NCI-H446 treated with DMSO at 0.1 percent for 48 hours (cell line): ENCODE data around the gene ZFP42.
"Not testable (repeated sequence)": the region's sequence is repeated elsewhere in the genome, so short reads cannot be mapped to it uniquely, and the experiment has no call there.

Source experiments
- DNase-seq: peaks from one replicate; lab custom pipeline; 2025; lab: John Stamatoyannopoulos, UW

Gene ZFP42

DNA sequence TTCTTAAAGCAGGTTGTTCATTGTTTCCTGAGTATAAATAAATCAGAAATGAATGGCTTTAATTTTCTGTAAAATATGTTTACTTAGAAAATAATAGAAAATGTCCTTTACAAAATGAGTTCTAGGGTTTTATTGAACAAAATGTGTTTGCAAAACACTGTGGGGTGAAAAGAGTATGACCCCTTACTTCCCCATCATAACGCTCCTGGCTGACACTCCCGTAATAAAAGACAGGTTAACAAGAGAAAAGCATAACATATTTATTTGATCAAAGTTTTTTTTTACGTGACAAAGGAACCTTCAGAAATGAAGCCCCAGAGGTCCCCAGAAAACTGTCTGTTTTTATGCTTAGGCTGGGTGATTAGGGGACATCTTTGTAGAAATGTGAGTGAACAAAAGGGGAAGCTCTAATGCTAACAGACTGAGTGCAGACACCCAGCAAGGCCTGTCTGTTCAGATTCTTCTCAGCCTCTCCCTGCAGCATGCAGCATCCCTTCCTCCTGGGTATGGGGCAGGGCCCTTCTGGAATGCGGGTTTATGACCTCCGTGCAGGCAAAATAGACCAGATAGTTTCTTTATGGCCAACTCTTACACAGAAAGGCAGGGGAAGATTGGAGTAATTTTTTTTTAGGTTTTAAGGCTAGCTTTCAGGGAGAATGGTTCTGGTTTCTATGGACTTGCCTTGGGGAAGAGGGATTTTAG is 26.1 kb downstream of the ZFP42 start:
- no peak for DNase-seq

DNA sequence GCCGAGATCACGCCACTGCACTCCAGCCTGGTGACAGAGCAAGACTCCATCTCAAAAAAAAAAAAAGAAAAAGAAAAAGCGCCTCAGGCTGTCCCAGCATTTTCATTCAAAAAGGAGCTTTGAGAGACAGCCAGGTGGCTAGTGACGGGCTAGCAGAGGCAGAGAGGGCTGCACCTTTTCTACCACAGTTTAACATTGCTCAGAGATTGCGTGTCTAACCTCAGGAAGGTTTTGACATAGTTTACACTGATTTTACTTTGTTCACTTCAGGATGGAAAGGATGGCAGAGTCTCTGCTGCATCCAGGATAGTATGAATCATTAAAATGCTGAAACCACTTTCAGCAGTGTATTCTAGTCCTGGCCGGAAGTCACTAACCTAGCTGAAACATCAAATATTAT is 28.1 kb downstream of the ZFP42 start:
- DNase-seq: no peak

DNA sequence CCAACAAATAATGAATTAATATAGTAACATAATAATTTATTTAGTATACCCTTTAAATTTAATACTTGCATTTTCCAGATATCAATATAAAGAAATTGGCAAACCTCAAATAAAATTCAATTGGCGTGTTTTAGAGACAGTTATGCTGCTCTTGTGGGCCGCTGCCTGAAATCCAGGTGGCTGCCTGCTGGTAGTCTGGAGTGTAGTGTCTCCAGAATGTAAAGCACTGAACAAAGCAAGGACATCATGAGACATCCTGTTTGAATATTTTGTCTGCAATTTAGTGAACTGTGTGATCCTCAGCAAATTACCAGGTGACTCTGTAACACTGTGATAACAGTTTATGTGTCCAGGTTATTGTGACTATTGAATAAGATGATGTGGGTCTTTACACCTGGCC is 29.9 kb downstream of the ZFP42 start:
- DNase-seq: no peak

DNA sequence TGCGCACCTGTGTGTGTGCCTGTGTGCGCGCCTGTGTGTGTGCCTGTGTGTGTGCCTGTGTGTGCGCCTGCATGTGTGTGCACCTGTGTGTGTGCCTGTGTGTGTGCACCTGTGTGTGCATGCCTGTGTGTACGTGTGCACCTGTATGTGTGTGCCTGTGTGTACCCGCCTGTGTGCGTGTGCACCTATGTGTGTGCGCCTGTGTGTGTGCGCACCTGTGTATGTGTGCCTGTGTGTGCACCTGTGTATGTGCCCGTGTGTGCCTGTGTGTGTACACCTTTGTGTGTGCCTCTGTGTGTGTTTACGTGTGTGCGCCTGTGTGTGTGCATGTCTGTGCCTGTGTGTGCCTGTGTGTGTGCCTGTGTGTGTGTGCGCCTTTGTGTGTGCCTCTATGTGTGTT is 33.5 kb downstream of the ZFP42 start:
- no peak for DNase-seq

DNA sequence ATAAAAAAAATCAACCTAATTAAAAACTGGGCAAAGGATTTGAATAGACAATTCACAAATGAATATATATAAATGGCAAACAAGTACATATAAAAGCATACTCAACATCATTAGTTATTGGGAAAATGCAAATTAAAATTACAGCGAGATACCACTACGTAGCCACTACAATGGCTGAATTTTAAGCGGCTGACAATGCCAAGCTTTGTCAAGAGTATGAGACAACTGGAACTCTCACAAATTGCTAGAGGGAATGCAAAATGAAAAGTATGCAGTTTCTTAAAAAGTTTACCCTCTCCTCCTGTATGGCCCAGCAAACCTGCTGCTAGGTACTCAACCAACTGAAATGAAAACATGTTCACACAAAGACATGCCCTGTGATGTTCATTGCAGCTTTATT is 34.8 kb downstream of the ZFP42 start:
- no peak for DNase-seq

DNA sequence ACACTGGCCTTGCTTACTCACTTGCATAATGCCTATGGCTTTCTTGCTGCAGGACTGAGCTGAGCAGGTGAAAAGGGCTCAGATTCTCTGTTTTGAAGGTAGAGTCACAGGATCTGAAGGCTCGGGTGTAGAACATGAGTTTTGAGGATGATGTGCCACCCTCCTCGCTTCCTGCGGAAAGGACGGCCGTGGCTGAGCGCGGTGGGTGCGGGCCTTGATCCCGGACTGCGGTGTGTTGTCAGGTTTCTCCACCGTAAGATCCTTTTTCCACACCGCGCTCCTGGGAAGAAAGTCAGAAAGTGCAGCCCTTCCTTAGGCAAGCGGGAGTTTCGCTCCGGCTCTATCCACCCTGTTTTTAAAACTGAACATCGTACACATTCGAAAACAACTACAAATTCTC is 36.2 kb downstream of the ZFP42 start:
- DNase-seq: no peak

DNA sequence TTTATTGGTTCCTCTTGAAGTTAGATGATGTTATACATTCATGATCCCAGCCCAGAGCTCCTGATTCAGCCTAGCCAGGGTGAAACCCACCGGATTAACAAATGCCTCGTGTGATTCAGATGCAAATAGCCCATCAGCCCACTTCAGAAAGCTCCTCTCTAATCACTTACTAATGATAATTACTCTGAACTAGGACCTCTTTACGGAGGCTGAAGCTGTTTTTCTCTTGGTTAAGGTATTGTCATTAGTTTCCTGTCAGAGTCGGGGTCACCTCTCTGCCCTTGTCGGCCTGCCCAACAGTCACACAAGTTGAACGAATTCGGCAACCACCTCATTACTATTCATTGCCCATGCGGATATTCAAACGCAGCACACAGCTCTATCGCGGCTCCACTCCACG is 36.6 kb downstream of the ZFP42 start:
- DNase-seq: no peak

DNA sequence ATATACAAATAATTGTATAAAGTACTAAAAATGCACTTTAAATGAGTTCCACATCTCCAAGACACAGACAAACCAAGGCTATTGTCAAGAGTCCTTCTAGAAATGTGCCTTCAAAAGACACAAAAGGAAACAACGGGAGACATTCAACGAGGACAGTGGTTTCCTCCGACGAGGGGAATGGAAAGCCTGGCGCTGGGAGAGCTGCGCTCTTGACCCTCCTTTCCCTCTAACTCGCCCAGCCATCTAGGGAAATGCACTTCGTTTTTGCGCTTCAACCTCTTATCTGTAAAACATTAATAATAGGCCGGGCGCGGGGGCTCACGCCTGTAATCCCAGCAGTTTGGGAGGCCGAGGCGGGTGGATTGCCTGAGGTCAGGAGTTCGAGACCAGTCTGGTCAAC is 37.0 kb downstream of the ZFP42 start:
- DNase-seq: no peak

DNA sequence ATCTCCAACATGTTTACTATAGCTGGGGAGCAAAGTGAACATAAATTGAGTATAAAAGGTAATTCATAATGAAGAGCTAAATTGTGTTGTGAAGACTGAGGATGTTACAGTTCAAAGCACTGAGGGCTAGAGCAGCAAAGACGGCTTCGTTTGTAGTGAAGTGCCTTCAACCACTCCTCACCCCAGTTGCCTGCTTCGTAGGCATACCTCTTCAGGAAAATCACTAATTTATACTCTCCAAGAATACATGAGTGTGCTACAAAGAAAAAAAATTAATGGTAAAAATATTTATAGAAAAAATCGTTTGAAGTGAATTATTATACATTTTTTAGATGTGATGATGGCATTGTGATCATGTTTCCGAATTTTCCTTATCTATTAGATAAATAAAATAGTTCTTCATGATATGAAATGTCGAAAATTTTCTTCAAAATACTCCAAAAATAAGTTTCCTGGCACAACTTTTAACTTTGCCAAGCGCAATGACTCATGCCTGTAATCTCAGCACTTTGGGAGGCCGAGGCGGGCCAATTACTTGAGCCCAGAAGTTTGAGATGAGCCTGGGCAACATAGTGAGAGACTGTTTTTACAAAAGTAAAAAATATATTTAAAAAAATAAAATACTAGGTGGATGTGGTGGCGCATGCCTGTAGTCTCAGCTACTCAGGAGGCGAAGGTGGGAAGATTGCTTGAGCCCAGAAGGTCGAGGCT is 41.6 kb downstream of the ZFP42 start:
- no peak for DNase-seq

DNA sequence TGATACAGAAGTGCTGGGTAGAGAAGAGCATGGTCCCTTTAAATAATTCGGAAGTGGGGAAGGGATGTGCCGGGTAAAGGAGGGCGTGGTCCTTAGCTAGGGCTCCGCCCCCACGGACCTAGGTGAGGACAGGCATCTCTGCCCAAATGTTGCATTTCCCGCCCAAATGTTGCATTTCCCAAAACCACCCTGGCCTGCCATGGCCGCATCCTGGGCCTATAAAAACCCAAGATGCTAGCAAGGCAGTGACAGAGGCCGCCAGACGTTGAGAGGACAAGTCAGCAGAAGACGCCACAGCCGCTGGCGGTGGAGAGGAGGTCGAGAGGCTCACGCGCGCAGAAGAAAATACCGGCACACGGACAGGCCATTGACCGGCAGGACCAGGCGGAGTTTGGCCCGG is 46.1 kb downstream of the ZFP42 start:
- no peak for DNase-seq

DNA sequence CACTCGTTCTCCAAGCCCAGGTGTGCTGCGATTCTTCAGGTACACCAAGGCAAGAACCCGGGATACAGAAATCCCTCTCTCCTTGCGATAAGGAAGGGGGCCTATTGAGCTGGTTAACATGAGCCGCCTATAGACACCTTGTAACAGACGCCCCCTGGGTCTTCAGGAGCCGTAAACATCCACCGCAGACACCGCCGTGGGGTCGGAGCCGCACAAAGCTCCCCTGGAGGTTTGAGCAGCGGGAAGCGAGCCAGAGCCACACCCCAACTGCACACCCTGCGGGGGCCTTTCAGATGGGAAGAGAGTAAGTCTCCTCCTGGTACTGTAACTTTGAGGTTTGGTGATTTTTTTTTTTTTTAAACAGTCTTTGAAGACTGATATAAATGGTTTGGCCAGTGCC is 46.6 kb downstream of the ZFP42 start:
- no peak for DNase-seq

DNA sequence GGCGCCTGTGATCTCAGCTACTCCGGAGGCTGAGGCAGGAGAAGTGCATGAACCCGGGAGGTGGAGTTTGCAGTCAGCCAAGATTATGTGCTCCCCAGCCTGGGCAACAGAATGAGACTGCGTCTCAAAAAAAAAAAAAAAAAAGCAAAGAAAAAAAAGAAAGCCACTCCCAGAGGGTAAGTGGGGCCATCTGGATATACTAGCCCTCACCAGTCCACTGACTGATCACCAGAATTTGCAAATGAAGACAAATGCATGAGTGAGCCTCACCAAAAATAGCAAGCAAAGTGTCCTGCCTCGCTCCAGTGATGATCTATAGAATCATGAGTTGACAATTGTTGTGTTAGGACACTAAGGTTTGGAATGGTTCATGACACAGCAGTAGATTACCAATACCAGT is 47.6 kb downstream of the ZFP42 start:
- DNase-seq: no peak

DNA sequence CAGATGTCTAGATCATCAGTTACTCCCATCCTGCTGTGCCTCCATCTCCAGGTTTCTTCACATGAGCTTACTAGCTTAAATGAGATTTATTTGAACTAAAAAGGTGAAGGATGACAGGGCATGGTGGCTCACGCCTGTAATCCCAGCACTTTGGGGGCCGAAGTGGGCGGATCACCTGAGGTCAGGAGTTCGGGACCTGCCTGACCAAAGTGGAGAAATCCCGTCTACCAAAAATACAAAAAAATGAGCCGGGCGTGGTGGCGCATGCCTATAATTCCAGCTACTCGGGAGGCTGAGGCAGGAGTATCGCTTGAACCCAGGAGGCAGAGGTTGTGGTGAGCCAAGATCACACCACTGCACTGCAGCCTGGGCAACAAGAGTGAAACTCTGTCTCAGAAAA is 49.9 kb downstream of the ZFP42 start:
- DNase-seq: not testable (repeated sequence)

DNA sequence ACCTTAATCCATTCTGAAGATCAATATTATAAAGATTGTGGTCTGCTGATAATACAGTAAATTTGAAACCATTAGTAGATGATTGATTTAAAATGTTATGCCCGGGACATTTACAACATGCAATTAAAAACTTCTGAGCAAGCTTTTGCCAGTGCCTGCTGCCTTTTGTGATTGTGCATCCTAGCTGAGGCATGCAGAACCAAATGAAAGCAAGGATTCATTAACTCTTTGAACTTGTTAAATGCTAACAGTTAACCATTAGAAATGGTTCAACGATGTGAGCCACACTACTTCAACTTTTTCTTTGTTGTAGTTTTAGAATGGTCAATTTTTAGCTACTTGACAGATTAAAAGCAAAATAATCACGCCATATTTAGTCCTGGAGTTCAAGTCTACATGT is 51.1 kb downstream of the ZFP42 start:
- no peak for DNase-seq

DNA sequence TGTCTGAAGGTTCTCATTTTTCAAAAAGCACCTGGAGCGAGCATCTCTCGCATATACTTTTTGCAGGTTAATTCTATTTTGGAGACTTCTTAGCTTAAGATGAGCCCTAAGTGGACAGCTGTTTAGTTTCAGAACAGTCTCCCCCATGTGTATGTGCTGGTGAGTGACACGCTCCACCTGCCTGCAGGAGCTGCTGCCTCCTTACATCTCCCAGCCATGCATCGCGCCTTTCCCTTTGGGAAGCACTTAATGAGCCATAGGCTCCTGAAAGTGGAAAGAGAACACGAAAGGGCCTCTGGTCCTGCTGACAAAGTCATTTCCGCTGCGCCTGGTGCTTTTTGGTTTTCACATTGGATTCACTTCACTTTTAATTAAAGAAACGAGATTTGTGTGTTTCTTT is 57.7 kb downstream of the ZFP42 start:
- DNase-seq: no peak
